HG03108 (cell line): ENCODE measurements around the gene PDPN.
"Not testable (repeated sequence)": the region's sequence is repeated elsewhere in the genome, so short reads cannot be mapped to it uniquely, and the experiment has no call there.

Experiments used
- ATAC-seq: cut with Tn5 transposase; IDR thresholded peaks from one replicate; pipeline ENCODE4 v1.9.1; 2021; ENCODE audit warnings: moderate library complexity; ENCODE audit not compliant: unreplicated experiment

PDPN gene, protein sequence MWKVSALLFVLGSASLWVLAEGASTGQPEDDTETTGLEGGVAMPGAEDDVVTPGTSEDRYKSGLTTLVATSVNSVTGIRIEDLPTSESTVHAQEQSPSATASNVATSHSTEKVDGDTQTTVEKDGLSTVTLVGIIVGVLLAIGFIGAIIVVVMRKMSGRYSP

DNA sequence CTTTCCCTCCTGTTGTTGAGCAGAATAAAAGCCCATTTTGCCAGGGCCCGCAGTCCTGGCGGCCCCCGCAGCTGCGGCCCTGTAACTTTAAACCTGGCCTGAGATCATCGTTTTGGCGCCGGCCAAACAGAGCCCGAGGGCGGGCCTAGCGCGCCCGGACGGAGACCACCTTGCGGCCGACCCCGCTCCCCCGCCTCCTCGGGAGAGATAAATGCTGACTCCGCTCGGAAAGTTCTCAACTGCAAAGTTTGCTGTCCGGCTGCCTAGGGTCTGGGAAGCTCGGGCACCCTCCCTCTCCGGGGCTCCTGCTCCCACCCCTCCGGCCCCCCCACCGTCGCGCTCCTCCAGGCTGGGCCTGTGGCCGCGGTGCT is at the start of gene PDPN:
TSS of gene PDPN (plus strand) at position 238 of the 371 bp plus-strand sequence. CDS start 202 bp downstream, outside the sequence.
- ATAC-seq = no peak

DNA sequence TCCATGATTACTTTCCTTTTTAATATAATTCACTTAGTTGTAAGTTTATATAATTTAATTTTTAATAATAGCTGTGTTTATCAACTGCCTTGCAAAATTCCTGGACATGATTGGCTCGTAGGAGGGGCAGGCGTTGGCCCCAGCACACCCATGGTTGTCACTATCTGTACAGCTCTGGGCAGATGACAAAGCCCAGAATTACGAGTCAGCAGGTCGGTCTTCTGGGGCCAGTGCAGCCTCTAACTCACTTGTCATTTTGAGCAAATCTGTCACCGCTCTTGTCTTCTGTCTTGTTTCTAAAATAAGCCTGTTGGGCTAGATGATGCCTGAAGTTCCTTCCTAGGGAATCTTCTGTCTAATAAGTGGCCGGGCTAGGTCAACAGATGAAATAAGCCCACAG is 48.4 kb upstream of the PDPN start:
- ATAC-seq = no peak

DNA sequence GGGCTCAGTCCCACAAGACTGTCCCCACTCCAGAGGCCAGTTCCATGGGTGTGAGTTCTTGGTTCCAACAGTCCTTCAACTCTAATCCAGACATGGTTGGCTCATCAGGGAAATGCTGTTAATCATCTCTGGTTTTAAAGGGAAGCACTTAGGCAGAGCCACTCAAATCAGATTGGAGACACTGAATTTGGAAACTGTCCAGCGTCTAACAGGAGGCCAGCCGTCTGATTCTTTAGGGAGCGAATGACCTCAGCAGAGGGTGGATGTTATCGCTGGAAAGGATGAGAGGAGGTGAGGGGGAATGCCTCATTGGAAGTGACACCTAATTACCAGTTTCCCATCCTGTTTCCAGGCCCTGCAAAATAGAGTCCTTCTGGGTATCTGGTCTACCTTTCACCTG is 47.1 kb upstream of the PDPN start:
- ATAC-seq = no peak

DNA sequence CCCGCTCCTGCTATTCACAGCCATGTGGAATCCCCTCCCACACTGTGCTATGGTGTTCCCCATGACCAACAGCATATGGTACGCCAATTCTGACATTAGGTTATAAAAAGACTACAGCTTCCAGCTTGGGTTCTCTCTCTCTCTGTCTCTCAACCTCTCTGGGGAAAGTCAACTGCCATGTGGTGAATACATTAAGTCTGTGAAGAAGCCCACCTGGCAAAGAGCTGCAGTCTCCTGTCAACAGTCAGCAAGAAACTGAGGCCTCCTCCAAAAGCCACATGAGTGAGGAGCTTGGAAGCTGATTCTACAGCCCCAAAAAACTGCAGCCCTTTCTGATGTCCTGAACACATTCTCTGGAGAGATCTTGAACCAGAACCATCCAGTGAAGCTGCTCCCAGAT is 44.8 kb upstream of the PDPN start:
- ATAC-seq = no peak

DNA sequence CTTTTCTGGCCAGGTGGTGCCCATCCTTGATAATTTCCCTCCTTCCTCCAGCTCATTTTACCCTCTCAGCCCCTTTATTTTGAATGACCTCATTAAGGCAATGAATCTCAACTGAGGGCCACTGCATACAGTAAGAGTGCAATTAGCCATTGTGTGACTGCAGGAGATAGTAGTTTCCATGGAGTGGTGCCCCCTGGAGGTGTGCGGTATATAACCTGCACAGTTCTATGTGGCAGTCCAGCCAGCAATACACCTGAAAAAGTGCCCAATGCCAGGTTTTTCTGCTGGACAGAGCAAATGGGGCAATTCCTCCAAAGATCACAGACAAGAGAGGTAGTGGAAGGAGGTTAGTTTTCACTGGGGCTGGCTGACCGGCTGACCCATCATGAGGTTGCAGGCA is 43.9 kb upstream of the PDPN start:
- ATAC-seq = no peak

DNA sequence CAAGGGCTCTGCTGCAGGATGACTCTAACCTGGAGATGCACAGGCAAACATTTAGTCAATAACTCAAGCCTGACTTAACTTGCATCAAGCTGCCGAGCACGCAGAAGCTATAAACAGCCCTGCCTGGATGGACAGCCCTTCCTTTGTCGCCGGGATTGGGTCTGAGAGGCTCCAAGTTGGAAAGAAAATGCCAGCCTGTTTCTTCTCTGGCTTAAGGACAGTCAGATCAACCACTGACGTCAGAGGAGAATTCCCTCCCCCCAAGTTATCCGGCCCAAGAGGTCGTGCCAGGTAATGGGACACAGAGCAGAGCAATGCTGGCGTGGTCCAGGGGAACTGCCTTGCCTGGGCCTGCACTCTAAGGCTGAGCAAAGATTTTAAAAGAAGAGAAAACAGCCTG is 42.8 kb upstream of the PDPN start:
- ATAC-seq = no peak

DNA sequence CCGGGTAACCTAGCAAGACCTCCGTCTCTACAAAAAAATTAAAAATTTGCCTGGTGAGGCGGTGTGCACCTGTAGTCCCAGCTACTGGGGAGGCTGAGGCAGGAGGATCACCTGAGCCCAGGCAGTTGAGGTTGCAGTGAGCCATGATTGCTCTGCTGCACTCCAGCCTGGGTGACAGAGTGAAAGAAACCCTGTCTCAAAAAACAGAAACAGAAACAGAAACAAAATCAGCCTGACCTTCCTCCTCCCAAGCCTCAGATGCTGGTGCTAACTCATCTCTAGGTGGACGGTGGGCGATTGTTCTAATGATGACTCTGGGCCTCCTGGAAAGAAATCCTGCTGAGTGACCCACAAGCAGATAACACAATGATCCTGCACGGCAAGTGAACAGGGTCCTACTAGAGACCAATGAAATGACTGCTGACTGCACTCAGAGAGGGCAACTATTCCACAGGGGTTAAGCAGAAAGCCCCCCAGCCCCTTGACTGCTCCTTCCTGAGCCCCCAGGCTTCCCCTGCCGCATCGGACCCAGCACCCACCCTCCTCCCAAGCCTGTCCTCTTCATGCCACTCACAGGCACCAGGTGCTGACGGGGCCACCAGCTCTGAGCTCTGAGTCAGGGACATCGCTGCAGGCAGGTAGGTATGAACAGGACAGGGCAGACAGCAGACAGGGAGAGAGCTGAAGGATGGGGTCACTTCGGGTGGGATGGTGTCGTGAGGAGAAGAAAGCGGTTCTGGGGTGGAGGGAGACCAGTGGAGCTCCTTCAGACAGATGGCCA is 42.0 kb upstream of the PDPN start:
- no peak for ATAC-seq

DNA sequence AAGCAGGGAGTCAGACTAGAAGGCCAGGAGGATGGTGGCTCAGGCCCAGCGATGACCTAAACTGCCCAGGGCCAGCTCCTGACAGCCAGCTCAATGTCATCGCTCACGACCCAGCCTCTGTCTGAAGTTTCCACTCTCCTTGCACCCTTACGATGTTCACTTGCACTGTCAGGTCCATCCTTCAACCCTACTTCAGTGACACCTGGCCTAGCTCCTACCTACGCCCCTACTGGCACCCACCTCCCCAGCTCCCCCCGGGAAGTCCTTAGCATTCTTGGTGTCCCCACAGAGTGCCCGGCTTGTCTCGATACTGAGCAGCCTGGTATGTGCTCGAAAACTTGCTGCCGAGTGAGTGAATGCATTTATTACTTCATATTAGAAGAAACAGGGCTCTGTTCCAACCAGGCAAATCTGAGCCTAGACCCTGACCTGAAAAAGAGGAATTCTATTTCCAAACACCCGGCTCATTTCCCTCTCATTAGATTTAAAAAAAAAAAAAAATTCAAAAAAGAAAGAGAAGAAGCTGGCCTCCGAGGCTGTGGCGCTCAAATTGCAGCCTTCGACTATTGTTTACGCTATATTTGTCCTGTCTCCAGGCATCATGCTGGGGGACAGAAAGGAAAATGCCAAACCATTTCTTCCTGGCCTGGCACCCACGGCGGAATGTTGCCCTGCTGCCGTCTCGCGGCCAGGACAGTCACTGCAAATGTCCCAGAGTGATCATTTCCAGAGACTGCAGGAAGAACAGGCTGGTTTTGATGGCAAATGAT is 40.0 kb upstream of the PDPN start:
- ATAC-seq = no peak

DNA sequence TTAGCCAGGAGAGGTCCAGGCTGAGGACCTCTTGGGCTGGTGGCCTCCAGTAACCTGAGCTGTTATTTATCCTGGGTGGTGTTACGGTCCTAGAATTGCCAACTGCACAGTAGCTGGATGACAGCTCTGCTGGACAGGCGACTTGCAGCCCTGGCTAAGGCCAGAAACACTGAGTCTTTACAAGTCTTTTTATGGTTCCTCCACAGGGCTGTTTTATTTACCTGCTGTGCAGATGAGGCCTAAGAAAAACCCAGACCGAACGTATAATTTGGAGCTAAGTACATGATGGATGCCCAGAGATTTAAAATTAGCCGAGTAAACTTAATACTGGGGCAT is 39.4 kb upstream of the PDPN start:
- ATAC-seq = no peak

DNA sequence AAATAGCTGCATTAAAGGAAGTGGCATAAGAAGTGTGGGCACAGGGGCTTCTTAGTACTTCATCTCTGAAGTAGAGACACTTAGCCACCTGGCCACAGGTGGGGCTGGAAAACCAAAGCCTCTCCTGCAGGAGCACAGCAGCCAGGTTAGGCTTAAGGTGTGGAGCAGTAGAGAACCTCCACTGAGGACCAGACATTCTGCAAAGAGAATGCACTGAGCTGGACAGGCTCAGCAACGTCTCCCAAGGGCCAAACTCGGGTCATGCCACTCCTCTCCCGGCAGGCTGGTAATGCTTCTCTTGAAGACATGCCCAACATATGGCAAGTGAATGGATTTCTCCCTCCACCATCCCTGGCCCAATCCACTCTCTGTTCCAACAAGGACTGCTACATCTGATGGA is 36.8 kb upstream of the PDPN start:
- no peak for ATAC-seq

DNA sequence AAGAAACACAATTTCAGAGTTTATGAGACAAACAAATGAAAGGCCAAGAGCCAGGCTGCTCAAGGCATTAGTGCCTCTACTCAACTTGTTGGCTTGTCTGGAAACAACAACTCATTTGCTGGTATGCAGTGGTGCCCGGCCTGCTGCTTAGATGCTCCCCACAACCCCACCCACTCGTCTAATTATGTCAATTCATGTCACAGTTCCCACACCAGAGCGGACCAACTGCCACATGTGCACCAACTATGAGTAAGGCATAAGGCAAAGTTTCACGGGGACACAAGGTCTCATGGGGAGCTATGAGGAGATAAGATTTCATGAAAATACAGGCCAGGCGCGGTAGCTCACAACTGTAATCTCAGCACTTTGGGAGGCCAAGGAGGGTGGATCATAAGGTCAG is 35.4 kb upstream of the PDPN start:
- ATAC-seq = no peak

DNA sequence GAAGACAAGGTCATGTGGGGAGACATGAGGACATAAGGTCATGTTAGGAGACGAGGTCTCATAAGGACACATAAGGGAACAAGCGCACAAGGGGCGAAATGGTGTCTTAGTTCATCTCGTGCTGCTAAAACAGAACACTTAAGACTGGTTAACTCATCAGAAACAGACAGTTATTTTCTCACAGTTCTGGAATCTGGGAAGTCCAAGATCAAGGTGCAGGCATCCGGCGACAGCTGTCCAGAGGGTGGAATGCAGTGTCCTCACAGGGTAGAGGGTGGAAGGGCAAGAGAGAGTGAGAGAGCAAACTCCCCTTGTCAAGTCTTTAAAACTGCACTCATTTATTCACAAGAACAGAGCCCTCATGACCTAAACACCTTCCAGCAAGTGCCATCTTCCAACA is 34.6 kb upstream of the PDPN start:
- ATAC-seq = no peak

DNA sequence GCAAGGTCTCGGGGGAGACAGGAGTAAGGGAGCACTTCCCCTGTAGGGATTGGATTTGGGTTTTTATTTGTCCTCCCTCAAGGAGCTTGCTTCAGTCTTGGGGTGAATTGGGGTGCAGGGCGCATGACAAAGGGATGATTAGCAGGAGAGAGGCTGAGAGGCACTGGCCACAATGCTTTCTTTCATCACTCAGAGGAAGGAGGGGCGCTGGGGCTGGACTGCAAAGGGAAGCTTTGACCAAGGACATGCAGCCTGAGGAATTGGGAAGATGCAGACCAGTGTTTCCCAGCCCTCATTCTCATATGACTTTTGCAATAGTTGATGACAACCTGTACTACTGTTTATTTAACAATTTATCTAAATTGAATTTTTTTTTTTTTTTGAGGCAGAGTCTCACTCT is 34.1 kb upstream of the PDPN start:
- ATAC-seq = no peak

DNA sequence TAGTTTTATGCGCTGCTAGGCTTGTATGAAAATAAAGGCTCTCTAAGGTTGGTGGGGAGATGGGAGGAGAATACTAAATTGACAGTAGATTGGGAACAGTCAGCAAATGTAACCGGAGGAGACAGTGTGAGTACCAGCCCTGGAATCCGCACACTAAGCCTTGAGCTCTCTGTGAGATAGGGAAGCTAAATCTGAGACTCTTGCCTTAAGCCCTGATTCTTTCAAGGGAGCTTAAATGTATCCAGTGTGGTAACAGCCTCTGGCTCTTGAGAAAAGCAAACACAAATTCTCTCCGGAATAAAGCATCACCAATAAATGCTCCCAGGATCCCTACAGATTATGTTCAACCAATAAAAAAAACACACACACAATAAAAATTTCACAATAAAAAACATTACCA is 33.0 kb upstream of the PDPN start:
- no peak for ATAC-seq

DNA sequence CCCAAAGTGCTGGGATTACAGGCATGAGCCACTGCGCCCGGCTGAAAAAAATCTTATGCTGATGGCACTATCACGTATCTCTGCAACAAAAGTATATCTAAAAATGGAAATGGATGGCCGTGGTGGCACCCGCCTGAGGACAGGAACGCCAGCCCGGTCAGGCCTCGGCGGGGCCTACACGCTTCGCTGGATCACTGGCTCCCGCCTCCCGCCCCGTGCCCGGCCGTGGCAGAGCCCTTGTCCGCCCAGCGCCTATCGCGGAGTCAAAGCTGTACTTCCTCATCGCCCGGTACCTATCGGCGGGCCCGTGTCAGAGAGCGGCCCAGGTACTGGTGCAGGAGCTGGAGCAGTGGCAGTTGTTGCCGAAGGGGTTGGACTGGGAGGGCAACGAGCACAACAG is 28.8 kb upstream of the PDPN start:
- no peak for ATAC-seq

DNA sequence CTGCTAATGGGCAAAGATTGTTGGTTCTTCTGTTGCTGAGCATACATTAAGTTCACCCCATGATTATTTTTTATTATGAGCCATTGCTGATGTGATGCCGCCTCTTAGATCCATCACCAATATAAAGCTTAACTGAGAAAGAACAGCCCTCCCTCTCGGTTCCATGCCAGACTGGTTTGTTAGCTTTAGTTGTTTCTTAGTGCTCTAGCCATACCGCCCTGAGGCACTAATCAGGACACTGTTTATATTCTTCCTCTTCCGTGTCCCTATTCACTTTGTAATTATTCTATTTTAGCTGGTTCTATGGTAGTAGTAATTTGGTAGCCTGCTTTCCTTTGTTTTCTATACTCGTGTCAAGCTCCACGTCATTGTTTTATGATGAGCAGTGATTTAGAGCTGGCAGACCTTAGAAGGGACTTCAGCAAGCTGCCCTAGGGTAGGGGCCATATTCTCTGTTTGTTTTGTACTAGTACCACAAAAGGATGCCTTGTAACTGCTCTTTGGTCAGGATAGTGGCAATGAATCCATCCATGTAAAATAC is 27.3 kb upstream of the PDPN start:
- no peak for ATAC-seq

DNA sequence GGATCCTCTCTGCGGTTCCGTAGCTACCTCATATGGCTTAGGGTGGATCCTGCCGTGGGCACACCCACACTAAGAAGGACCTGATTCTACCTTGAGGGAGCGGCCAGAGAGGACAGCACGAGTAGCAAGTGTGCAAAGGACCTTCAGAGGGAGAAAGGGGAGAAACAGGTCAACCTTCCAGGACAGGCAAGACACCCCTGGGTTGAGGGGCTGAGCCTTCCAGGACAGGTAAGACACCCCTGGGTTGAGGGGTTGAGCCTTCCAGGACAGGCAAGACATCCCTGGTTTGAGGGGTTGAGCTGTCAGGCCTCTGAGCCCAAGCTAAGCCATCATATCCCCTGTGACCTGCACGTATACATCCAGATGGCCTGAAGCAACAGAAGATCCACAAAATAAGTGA is 23.1 kb upstream of the PDPN start:
- no peak for ATAC-seq

DNA sequence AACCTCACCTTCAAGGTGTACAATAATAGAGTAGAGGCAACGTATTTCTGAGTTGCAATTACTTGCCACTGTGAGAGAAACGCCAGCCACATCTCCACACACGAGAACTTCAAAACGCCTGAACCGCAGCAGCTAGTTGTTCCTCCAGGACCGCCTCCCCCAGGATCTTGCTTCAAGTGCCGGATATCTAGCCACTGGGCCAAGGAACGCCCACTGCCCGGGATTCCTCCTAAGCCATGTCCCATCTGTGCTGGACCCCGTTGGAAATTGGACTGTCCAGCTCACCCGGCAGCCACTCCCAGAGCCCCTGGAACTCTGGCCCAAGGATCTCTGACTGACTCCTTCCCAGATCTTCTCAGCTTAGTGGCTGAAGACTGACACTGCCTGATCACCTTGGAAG is 20.7 kb upstream of the PDPN start:
- not testable (repeated sequence) for ATAC-seq

DNA sequence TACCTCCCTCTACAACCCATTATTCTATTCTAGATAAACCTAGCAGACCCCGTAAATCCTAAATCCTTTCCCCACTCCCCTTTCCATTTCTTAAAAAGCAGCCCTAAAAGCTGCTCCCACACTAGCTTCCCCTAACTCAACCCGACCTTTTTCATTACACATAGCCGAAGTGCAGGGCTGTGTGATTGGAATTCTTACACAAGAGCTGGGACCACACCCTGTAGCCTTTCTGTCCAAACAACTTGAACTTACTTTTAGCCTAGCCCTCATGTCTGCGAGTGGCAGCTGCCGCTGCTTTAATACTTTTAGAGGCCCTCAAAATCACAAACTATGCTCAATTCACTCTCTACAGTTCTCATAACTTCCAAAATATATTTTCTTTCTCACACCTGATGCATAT is 19.6 kb upstream of the PDPN start:
- ATAC-seq = no peak

DNA sequence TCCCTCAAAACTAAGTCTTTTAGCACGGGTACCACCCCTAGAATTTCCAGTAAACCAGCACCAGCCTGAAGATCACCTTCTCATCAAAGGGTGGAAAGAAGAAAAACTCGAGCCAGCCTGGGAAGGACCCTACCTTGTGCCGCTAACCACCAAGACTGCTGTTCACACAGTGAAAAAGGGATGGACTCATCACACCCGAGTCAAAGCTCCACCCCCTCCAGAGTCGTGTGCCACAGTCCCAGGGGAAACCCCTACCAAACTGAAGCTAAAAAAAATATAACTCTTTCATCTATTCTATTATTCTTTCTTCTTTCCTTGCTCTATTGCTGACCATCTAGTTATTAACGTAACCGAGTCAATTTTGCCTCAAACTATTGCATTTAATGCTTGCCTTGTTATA is 13.2 kb upstream of the PDPN start:
- not testable (repeated sequence) for ATAC-seq

DNA sequence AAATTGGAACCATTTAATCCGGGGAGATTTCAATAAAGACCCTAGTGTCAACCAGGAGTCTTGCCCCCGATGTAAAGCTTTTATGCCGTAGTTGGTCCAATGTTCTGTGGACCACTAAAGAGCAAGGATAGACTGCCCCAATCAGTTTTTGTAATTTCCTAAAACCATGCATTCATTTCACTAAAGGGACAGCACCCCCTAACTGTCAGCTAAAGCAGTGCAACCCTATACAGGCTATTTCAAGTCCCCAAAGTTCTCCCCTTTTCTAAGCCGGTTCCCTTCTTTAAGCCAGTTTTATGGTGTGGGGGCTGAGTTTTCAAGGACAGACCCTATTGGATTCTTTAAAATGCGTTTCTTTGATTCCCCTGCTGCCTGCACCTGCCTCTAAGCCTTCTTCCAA is 12.7 kb upstream of the PDPN start:
- no peak for ATAC-seq

DNA sequence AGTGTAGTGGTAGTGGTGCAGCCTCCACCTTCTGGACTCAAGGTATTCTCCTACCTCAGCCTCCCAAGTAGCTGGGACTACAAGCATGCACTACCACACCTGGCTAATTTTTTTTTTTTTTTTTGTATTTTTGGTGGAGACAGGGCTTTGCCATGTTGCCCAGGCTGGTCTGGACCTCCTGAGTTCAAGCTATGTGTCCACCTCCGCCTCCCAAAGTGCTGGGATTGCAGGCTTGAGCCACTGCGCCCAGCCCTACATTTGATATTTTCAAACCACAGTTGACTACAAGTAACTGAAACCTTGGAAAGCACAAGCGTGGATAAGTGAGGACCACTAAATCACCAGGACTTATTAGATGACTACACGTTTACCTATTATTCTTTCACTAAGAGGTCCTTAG is 10.0 kb upstream of the PDPN start:
- no peak for ATAC-seq
